VCaP (cell line): ENCODE measurements around the gene ARID3B.

Source experiments
- H3K27ac ChIP-seq: fragments of 450-650 bp; 2 replicates; pipeline ENCODE4 v1.5.1; 2017
- CTCF ChIP-seq: fragments of 450-650 bp; conservative IDR thresholded peaks from 2 replicates; pipeline ENCODE4 v1.5.1; 2017; ENCODE audit warnings: mild to moderate bottlenecking, moderate library complexity

ARID3B gene

GRCh38 chr15:74552773-74553441 lies 11.9 kb downstream of the ARID3B start:
- no peak for TF ChIP-seq CTCF
- H3K27ac ChIP-seq: no peak overlapping the region

- no peak overlapping the region for H3K27ac ChIP-seq
- no peak for TF ChIP-seq CTCF
These were observed 14.2 kb downstream of the ARID3B start for GRCh38 chr15:74555192-74555591.

- no peak for TF ChIP-seq CTCF
- H3K27ac ChIP-seq: no peak overlapping the region
These were observed 17.7 kb downstream of the ARID3B start for GRCh38 chr15:74558706-74559105.

- H3K27ac ChIP-seq: no peak overlapping the region
- TF ChIP-seq CTCF: no peak
These were observed 22.4 kb downstream of the ARID3B start for GRCh38 chr15:74563442-74563841.

GRCh38 chr15:74564182-74564581 lies 23.2 kb downstream of the ARID3B start:
- TF ChIP-seq CTCF: no peak

GRCh38 chr15:74565381-74566085 lies 24.5 kb downstream of the ARID3B start:
- no peak overlapping the region for H3K27ac ChIP-seq
- no peak for TF ChIP-seq CTCF

More at GRCh38 chr15:74564182-74564581, 23.2 kb downstream of the ARID3B start:
- H3K27ac ChIP-seq: no peak overlapping the region

- no peak overlapping the region for H3K27ac ChIP-seq
- TF ChIP-seq CTCF: no peak
These were observed 27.6 kb downstream of the ARID3B start for GRCh38 chr15:74568594-74568993.
